K562 (cell line): Measurements from ENCODE around the gene PSD2. TPM values are rescaled to one million over a fixed set of nuclear protein-coding genes. Genes with fewer than 3 reads are reported as not detected.

Experiments
- ATAC-seq: fragments of 200-7000 bp; cut with Tn5 transposase; 3 replicates; pipeline ENCODE4 v1.9.1; 2020; ENCODE audit warnings: moderate library complexity
- BruUV-seq: library from RNA; stranded (reverse); fragments of 400-500 nt; replicated peaks from 2 replicates; lab custom pipeline; 2021; lab: Mats Ljungman, UMichigan
- CTCF ChIA-PET: fragments of 300-600 bp; formaldehyde crosslinking; extraction: SDS; loops from one replicate; lab custom pipeline; 2021; ENCODE audit warnings: low intra/inter-chr PET ratio; lab: Yijun Ruan, JAX
- POLR2A ChIA-PET: fragments of 300-600, 350-650 bp; sonication (Branson Sonifier 250); formaldehyde crosslinking; extraction: SDS; loops from one replicate; lab custom pipeline; 2021; ENCODE audit warnings: antibody characterized with exemption, inconsistent platforms; lab: Yijun Ruan, JAX
- DNase-seq, 4 experiments: peaks; one replicate each; pipeline versions ENCODE4 v3.0.0 to v3.0.0-alpha.2; 2011 to 2018; ENCODE audit warnings: low spot score in 3 of 4, mixed read lengths in 3 of 4; ENCODE audit errors: extremely low read depth in 1 of 4
- FAIRE-seq: peaks from 2 replicates; lab custom pipeline; 2011; peaks lifted over from hg19 to GRCh38; lab: Jason Lieb, UNC
- H2AFZ ChIP-seq: 2 replicates; pipeline ENCODE4 v1.6.0; 2011; ENCODE audit warnings: low read depth, low read length, control low read depth, inconsistent platforms
- H3K27ac ChIP-seq: fragments of 200-600 bp; 3 replicates; pipeline ENCODE4 v1.8.0; 2011; ENCODE audit warnings: low read depth, mild to moderate bottlenecking, control low read depth, inconsistent platforms, low read length, moderate library complexity, mixed read lengths; ENCODE audit errors: extremely low read depth
- H3K27me3 ChIP-seq, 2 experiments: fragments of 300-600 bp in 1 of 2; 2 replicates in 1 of 2; 3 replicates in 1 of 2; pipeline versions ENCODE4 v1.6.0 to v1.8.0; 2011; ENCODE audit warnings: inconsistent platforms in 2 of 2, low read length in 2 of 2, mild to moderate bottlenecking in 1 of 2, mixed read lengths in 1 of 2, moderate library complexity in 1 of 2; ENCODE audit not compliant: control insufficient read depth in 2 of 2, insufficient read depth in 2 of 2
- H3K36me3 ChIP-seq: fragments of 300-600 bp; 3 replicates; pipeline ENCODE4 v1.8.0; 2011; ENCODE audit warnings: mild to moderate bottlenecking, low read length, inconsistent platforms; ENCODE audit not compliant: control insufficient read depth, insufficient read depth
- H3K4me1 ChIP-seq, 2 experiments: fragments of 200-600 bp in 1 of 2; replicated peaks in 1 of 2; 2 replicates in 1 of 2; 3 replicates in 1 of 2; pipeline versions ENCODE4 v1.5.1 to v1.8.0; 2011; ENCODE audit warnings: inconsistent platforms in 2 of 2, low read length in 2 of 2, mild to moderate bottlenecking in 1 of 2, mixed read lengths in 1 of 2, moderate library complexity in 1 of 2; ENCODE audit not compliant: control insufficient read depth in 2 of 2, insufficient read depth in 2 of 2
- H3K4me2 ChIP-seq: 2 replicates; pipeline ENCODE4 v1.6.1; 2011; ENCODE audit warnings: low read length, control low read depth, inconsistent platforms, mixed read lengths; ENCODE audit not compliant: insufficient read depth
- H3K4me3 ChIP-seq: fragments of 200-600 bp; sonication (generic), shearing (Covaris generic); 2 replicates; pipeline ENCODE4 v1.5.1; 2016; ENCODE audit warnings: control low read depth, inconsistent platforms
- H3K79me2 ChIP-seq: fragments of 200-600 bp; 3 replicates; pipeline ENCODE4 v1.8.0; 2011; ENCODE audit warnings: low read length, inconsistent platforms; ENCODE audit not compliant: control insufficient read depth, insufficient read depth
- H3K9ac ChIP-seq, 2 experiments: 2 replicates each; pipeline versions ENCODE4 v1.6.0 to v1.6.1; 2011; ENCODE audit warnings: low read depth in 2 of 2, low read length in 2 of 2, control low read depth in 1 of 2, inconsistent platforms in 1 of 2, mild to moderate bottlenecking in 1 of 2, mixed read lengths in 1 of 2; ENCODE audit not compliant: insufficient read depth in 1 of 2
- H3K9me1 ChIP-seq: one replicate; pipeline ENCODE4 v1.6.0; 2011; ENCODE audit warnings: inconsistent platforms, mild to moderate bottlenecking, low read length, moderate library complexity; ENCODE audit not compliant: control insufficient read depth, insufficient read depth
- H3K9me3 ChIP-seq: replicated peaks from 2 replicates; pipeline ENCODE4 v1.5.1; 2011; ENCODE audit warnings: low read depth, low read length, inconsistent platforms; ENCODE audit not compliant: control insufficient read depth, insufficient read depth
- H4K20me1 ChIP-seq: replicated peaks from 2 replicates; pipeline ENCODE4 v1.6.1; 2011; ENCODE audit warnings: low read length, inconsistent platforms, mixed read lengths; ENCODE audit not compliant: control insufficient read depth, insufficient read depth
- DACH1 ChIP-seq: fragments of 450-650 bp; IDR thresholded peaks from 2 replicates; pipeline ENCODE4 v1.6.1; 2018; ENCODE audit not compliant: partially characterized antibody
- GTF2E2 ChIP-seq: fragments of 200-800 bp; sonication (Bioruptor generic); IDR thresholded peaks from 2 replicates; pipeline ENCODE4 v1.6.1; 2016; ENCODE audit warnings: missing genetic modification characterization, missing compliant biosample characterization
- JUN ChIP-seq, 2 experiments: sonication (generic) in 1 of 2; formaldehyde crosslinking in 1 of 2; IDR thresholded peaks; 2 replicates each; pipeline versions ENCODE4 v1.6.1 to v1.8.0; 2012 to 2022; ENCODE audit warnings: borderline replicate concordance in 2 of 2, mild to moderate bottlenecking in 2 of 2, improper control_type of control experiment in 1 of 2, low read depth in 1 of 2, low read length in 1 of 2, missing genetic modification reagents in 1 of 2
- MEIS2 ChIP-seq: fragments of 450-650 bp; IDR thresholded peaks from 2 replicates; pipeline ENCODE4 v1.6.1; 2014; ENCODE audit warnings: mild to moderate bottlenecking; ENCODE audit not compliant: partially characterized antibody
- MYNN ChIP-seq, 2 experiments: sonication (generic); formaldehyde crosslinking in 1 of 2; IDR thresholded peaks; 2 replicates each; pipeline versions ENCODE4 v1.5.0 to v1.6.1; 2016 to 2020; ENCODE audit warnings: antibody characterized with exemption in 1 of 2, missing genetic modification reagents in 1 of 2
- NFIX ChIP-seq: fragments of 250-450 bp; sonication (Bioruptor Pico); IDR thresholded peaks from 2 replicates; pipeline ENCODE4 v1.4.0; 2020; ENCODE audit warnings: low read depth, mild to moderate bottlenecking, moderate library complexity
- ZNF12 ChIP-seq: sonication (generic); formaldehyde crosslinking; IDR thresholded peaks from 2 replicates; pipeline ENCODE4 v1.4.0; 2020; ENCODE audit warnings: mild to moderate bottlenecking, missing genetic modification reagents
- ZNF57 ChIP-seq: fragments of 450-650 bp; formaldehyde crosslinking; IDR thresholded peaks from 2 replicates; pipeline ENCODE4 v1.4.0; 2020; ENCODE audit warnings: mild to moderate bottlenecking, moderate library complexity
- ZNF589 ChIP-seq: fragments of 200-800 bp; sonication (Bioruptor generic); IDR thresholded peaks from 2 replicates; pipeline ENCODE4 v1.6.1; 2016; ENCODE audit warnings: low read depth, missing genetic modification characterization, missing compliant biosample characterization
- WGBS: fragments of 100-300 bp; shearing (Covaris generic); methylation state at CpG from one replicate; pipeline ENCODE4 v1.1.6; 2016; ENCODE audit warnings: low coverage, mixed read lengths; ENCODE audit not compliant: insufficient coverage; ENCODE audit errors: missing lambda C conversion rate; 5-methylcytosine and 5-hydroxymethylcytosine counted together
- in situ Hi-C: fragments of 300-500 bp; cut with MboI; formaldehyde crosslinking; loops from 4 replicates; pipeline ENCODE4 v1.15.0; 2018; ENCODE audit warnings: inconsistent platforms, mixed read lengths
- intact Hi-C: fragments of 100-400 bp; cut with micrococcal nuclease; formaldehyde crosslinking; loops from 2 replicates; pipeline ENCODE4 v1.14.2; 2022
- polyA plus RNA-seq, 8 experiments: library from polyadenylated mRNA; depleted of rRNA in 4 of 8; stranded (reverse) in 5 of 8; unstranded in 3 of 8; fragments of >200 nt; fragmentation: Nextera tagmentation in 2 of 8; fragmentation: Illumina TruSeq in 1 of 8; extraction: Ambion mirVana in 2 of 8; extraction: Trizol in 1 of 8; gene quantifications; 2 replicates each; pipeline versions ENCODE4 v1.2.1 to v1.2.3, GENCODE V29; 2011 to 2014; ENCODE audit warnings: inconsistent platforms in 1 of 8, missing spikeins in 1 of 8
- total RNA-seq, 7 experiments: library from RNA; depleted of rRNA in 6 of 7; stranded (reverse); fragments of >200 nt in 6 of 7; fragmentation: Illumina TruSeq in 2 of 7; extraction: Trizol in 2 of 7; gene quantifications; 2 replicates each; pipeline versions ENCODE4 v1.2.1 to v1.2.3, GENCODE V29; 2011 to 2021; ENCODE audit warnings: low replicate concordance in 1 of 7
- TF ChIP-seq, protein P1 (sequence below): fragments of 250-450 bp; sonication (Bioruptor Pico); IDR thresholded peaks from 2 replicates; pipeline ENCODE4 v1.8.0; 2021; ENCODE audit warnings: mild to moderate bottlenecking, moderate library complexity
- TF ChIP-seq, protein P2 (sequence below): fragments of 450-650 bp; IDR thresholded peaks from 2 replicates; pipeline ENCODE4 v1.6.1; 2017; ENCODE audit warnings: antibody characterized with exemption, mild to moderate bottlenecking
- TF ChIP-seq, protein P3 (sequence below): IDR thresholded peaks from 2 replicates; pipeline ENCODE4 v1.6.1; 2016; ENCODE audit warnings: missing genetic modification characterization, missing compliant biosample characterization

PSD2 gene
- total and polyA plus RNA-seq, 9 of the 15 experiments (the other 6 are each of a cell fraction or from before 2014, with no cell fraction given), result 0.01 to 0.09 (median 0.04) TPM; not detected in 4

DNA sequence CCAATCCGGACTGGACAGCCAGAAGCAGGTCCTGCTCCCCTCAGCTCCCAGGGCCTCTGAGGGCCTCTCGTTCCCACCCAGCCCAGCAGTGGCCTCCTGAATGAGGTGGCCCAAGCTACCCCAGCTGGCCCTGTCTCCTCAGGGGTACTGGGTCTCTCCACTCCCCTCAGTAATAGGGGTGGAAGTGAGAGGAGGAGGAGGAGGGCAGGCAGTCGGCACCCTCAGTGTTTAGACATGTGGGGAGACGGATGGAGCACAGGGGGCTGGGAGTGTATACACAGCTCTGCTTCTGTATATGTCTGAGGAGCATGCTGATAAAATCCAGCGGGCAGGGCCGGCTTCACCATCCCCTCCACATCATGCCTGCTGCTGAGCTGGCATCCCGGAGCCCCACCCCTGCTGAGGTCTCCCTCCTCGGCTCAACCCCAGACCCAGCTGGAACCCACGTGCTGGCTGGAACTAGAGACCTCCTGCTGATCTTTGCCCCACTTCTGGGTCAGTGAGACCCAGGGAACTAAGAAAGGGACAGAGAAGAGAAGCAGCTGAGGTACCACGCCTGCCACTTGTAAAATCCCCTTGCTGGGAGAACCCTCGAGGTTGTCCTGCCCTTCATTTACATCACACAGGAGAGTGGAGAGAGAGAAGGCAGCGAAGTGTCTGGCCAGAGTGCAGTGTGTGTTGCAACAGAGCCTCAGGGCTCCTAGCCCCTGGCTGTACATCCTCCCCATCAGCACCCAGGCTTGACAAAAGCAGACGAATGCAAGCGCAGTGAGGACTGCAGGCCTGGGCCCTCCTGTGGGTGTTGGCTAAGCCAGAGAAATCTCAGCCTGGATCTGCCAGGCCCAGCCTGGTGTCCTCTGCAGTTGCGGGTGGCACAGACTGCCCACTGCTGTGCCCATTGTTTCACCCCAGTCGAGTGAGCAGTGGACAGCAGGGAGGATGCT lies 77.5 kb downstream of the PSD2 start:
- H3K36me3 ChIP-seq, result no peaks in the 10 kb centered on the region
- no peak overlapping the region for H2AFZ ChIP-seq
- intact Hi-C loops (no loop called here), in situ Hi-C loops (no loop called here)
- 0% methylated on average over 15 of the region's 16 CpGs for WGBS
- peaks cover 6 to 29% of the 10 kb centered on the region in 2 experiments; a peak in 2 of 5 replicates for H3K27me3 ChIP-seq
- no peaks in the 10 kb centered on the region for H3K79me2 ChIP-seq
- FAIRE-seq, result no peak
- H3K4me3 ChIP-seq, result no peak overlapping the region
- 0 out of 2 replicates have a peak, but pooled peaks cover 2% of the 10 kb centered on the region for H3K9me3 ChIP-seq
- peaks cover 7 to 9% of the 10 kb centered on the region in 2 experiments; a peak in 2 of 5 replicates for H3K4me1 ChIP-seq
- DNase-seq, result no peak
- no peak for TF ChIP-seq JUN (IDR thresholded peaks at IDR 0.05; ENCODE audit: borderline replicate concordance, low read depth, low read length)
- TF ChIP-seq JUN (CRISPR knock-in tag; IDR thresholded peaks at IDR 0.05; ENCODE audit: borderline replicate concordance), result no peak
- TF ChIP-seq ZNF57 (CRISPR knock-in tag), result no peak
- no peak for TF ChIP-seq MEIS2
- TF ChIP-seq, protein P1, sequence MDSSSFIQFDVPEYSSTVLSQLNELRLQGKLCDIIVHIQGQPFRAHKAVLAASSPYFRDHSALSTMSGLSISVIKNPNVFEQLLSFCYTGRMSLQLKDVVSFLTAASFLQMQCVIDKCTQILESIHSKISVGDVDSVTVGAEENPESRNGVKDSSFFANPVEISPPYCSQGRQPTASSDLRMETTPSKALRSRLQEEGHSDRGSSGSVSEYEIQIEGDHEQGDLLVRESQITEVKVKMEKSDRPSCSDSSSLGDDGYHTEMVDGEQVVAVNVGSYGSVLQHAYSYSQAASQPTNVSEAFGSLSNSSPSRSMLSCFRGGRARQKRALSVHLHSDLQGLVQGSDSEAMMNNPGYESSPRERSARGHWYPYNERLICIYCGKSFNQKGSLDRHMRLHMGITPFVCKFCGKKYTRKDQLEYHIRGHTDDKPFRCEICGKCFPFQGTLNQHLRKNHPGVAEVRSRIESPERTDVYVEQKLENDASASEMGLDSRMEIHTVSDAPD (CRISPR knock-in tag), result no peak
- TF ChIP-seq NFIX, result no peak
- TF ChIP-seq MYNN (IDR thresholded peaks at IDR 0.05), result no peak
- TF ChIP-seq MYNN (CRISPR knock-in tag; IDR thresholded peaks at IDR 0.05), result no peak
- TF ChIP-seq GTF2E2 (tag), result no peak
- TF ChIP-seq, protein P2, sequence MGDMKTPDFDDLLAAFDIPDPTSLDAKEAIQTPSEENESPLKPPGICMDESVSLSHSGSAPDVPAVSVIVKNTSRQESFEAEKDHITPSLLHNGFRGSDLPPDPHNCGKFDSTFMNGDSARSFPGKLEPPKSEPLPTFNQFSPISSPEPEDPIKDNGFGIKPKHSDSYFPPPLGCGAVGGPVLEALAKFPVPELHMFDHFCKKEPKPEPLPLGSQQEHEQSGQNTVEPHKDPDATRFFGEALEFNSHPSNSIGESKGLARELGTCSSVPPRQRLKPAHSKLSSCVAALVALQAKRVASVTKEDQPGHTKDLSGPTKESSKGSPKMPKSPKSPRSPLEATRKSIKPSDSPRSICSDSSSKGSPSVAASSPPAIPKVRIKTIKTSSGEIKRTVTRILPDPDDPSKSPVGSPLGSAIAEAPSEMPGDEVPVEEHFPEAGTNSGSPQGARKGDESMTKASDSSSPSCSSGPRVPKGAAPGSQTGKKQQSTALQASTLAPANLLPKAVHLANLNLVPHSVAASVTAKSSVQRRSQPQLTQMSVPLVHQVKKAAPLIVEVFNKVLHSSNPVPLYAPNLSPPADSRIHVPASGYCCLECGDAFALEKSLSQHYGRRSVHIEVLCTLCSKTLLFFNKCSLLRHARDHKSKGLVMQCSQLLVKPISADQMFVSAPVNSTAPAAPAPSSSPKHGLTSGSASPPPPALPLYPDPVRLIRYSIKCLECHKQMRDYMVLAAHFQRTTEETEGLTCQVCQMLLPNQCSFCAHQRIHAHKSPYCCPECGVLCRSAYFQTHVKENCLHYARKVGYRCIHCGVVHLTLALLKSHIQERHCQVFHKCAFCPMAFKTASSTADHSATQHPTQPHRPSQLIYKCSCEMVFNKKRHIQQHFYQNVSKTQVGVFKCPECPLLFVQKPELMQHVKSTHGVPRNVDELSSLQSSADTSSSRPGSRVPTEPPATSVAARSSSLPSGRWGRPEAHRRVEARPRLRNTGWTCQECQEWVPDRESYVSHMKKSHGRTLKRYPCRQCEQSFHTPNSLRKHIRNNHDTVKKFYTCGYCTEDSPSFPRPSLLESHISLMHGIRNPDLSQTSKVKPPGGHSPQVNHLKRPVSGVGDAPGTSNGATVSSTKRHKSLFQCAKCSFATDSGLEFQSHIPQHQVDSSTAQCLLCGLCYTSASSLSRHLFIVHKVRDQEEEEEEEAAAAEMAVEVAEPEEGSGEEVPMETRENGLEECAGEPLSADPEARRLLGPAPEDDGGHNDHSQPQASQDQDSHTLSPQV, result no peak
- TF ChIP-seq ZNF589 (CRISPR knock-in tag), result no peak
- TF ChIP-seq, protein P3, sequence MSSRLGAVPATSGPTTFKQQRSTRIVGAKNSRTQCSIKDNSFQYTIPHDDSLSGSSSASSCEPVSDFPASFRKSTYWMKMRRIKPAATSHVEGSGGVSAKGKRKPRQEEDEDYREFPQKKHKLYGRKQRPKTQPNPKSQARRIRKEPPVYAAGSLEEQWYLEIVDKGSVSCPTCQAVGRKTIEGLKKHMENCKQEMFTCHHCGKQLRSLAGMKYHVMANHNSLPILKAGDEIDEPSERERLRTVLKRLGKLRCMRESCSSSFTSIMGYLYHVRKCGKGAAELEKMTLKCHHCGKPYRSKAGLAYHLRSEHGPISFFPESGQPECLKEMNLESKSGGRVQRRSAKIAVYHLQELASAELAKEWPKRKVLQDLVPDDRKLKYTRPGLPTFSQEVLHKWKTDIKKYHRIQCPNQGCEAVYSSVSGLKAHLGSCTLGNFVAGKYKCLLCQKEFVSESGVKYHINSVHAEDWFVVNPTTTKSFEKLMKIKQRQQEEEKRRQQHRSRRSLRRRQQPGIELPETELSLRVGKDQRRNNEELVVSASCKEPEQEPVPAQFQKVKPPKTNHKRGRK (tag), result no peak
- no peak for TF ChIP-seq DACH1
- TF ChIP-seq ZNF12 (CRISPR knock-in tag), result no peak
- H3K27ac ChIP-seq, result no peak overlapping the region
- no TSS peak for BruUV-seq
- ATAC-seq, result no peak
- 0 out of 4 replicates have a peak overlapping the region, but pooled peaks of 1 of the 2 experiments have one; percentile 23 for H3K9ac ChIP-seq
- H4K20me1 ChIP-seq, result 0 out of 2 replicates have a peak, but pooled peaks cover 4% of the 10 kb centered on the region
- ChIA-PET POLR2A (interaction anchor here (0.6 to 1.0 kb wide), 3 partner anchors 11 to 75 kb away, joined by 3 read pairs; no protein-coding TSS in a partner anchor), CTCF (no interaction called here)
- no peak overlapping the region for H3K4me2 ChIP-seq
- H3K9me1 ChIP-seq, result no peaks in the 10 kb centered on the region
